ENCODE results near the gene CRAMP1. TPM values are rescaled to one million over a fixed set of nuclear protein-coding genes. Genes with fewer than 3 reads are reported as not detected.

The CRAMP1 gene
- total and polyA plus RNA-seq, 11 donors, result 6.2 to 16.9 (median 10.6) TPM

DNA sequence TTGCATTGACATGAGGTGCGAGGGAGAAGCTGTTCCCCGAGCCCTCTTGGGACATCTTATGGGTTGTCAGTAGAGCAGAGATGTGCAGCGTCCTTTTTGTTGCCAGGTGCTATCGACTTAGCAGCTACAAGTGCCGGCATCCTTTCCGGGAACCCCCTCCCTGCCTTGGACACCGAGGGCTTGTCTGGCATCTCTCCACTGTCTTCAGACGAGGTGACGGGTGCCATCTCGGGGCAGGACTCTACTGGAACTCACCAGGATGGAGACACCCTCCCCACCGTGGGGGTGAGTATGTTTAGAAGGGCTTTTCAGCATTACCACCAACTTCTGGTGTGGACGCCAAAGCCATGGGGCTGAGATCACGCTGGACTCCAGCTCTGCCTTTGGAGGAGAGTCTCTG, 54.2 kb downstream of the CRAMP1 start:
- intact Hi-C loops (cut with DNase I), result no loop called here
- H3K4me1 ChIP-seq, result no peaks in the 10 kb centered on the region
- peaks cover 4 to 100% (median 97%) of the 10 kb centered on the region in 9 donors for H3K36me3 ChIP-seq
- no peak for TF ChIP-seq POLR2A (IDR thresholded peaks at IDR 0.05)
- ATAC-seq (no peak), DNase-seq (peak in 1 of 5 donors; percentile 36)
- WGBS, 4 donors, result 89 to 93% (median 91%) methylated on average over 12 to 13 of the region's 13 CpGs
- H3K27ac ChIP-seq, result no peak overlapping the region
- no peaks in the 10 kb centered on the region for H3K9me3 ChIP-seq
- no peaks in the 10 kb centered on the region for H3K27me3 ChIP-seq
- H3K4me3 ChIP-seq, result no peak overlapping the region

DNA sequence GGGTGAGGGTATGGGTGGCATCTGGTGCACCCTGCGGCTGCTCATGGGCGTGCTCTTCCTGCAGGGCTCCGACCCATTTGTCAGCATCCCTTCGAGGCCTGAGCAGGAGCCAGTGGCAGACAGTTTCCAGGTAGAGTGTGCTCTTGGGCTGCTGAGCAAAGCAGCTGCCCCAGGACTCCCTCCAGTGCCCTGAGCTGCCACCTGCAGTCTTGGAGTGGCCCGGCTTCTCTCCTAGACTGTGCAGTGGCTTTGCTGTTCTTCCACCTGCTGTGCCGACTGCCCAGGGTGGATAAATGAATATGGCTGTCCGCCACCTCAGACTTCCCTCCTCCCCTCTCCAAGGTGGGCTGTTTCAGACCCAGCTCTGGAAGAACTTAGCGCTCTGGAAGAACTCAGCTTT, 55.1 kb downstream of the CRAMP1 start:
- WGBS, 4 donors, result 74 to 93% (median 91%) methylated on average over 7 to 8 of the region's 8 CpGs
- intact Hi-C loops (cut with DNase I), result no loop called here
- DNase-seq (peak in 1 of 5 donors; percentile 16), ATAC-seq (no peak)
- Histone ChIP-seq H3K4me3 (no peak overlapping the region), H3K27me3 (no peaks in the 10 kb centered on the region), H3K27ac (no peak overlapping the region), H3K9me3 (no peaks in the 10 kb centered on the region), H3K4me1 (no peaks in the 10 kb centered on the region), H3K36me3 (peaks cover 4 to 100% (median 99%) of the 10 kb centered on the region in 9 donors)
- TF ChIP-seq, protein P1, sequence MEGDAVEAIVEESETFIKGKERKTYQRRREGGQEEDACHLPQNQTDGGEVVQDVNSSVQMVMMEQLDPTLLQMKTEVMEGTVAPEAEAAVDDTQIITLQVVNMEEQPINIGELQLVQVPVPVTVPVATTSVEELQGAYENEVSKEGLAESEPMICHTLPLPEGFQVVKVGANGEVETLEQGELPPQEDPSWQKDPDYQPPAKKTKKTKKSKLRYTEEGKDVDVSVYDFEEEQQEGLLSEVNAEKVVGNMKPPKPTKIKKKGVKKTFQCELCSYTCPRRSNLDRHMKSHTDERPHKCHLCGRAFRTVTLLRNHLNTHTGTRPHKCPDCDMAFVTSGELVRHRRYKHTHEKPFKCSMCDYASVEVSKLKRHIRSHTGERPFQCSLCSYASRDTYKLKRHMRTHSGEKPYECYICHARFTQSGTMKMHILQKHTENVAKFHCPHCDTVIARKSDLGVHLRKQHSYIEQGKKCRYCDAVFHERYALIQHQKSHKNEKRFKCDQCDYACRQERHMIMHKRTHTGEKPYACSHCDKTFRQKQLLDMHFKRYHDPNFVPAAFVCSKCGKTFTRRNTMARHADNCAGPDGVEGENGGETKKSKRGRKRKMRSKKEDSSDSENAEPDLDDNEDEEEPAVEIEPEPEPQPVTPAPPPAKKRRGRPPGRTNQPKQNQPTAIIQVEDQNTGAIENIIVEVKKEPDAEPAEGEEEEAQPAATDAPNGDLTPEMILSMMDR (IDR thresholded peaks at IDR 0.05), result no peak
- no peak for TF ChIP-seq POLR2A (IDR thresholded peaks at IDR 0.05)

DNA sequence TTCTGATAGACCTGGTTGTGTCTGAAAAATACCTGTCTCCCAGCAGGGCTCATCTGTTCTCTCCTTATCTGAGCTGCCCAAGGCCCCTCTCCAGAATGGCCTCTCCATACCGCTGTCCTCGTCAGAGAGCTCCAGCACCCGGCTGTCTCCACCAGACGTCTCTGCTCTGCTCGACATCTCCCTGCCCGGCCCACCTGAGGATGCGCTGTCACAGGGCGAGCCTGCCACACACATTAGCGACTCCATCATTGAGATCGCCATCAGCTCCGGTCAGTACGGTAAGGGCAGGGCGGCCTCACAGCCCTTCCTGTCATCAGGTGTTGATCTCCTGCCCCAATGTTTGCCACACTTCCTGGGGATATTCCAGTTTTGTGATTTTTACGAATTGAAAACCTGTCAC, 55.8 kb downstream of the CRAMP1 start:
- H3K36me3 ChIP-seq, result peaks cover 4 to 100% (median 98%) of the 10 kb centered on the region in 9 donors
- no peak overlapping the region for H3K27ac ChIP-seq
- TF ChIP-seq POLR2A (IDR thresholded peaks at IDR 0.05), result no peak
- TF ChIP-seq, protein P1 (IDR thresholded peaks at IDR 0.05), result no peak
- no peak overlapping the region for H3K4me3 ChIP-seq
- intact Hi-C loops (cut with DNase I), result no loop called here
- H3K27me3 ChIP-seq, result no peaks in the 10 kb centered on the region
- H3K4me1 ChIP-seq, result no peaks in the 10 kb centered on the region
- WGBS, 4 donors, result 88 to 92% (median 92%) methylated on average over 14 of the region's 14 CpGs
- no peaks in the 10 kb centered on the region for H3K9me3 ChIP-seq
- ATAC-seq (no peak), DNase-seq (peak in 1 of 5 donors; percentile 37)

DNA sequence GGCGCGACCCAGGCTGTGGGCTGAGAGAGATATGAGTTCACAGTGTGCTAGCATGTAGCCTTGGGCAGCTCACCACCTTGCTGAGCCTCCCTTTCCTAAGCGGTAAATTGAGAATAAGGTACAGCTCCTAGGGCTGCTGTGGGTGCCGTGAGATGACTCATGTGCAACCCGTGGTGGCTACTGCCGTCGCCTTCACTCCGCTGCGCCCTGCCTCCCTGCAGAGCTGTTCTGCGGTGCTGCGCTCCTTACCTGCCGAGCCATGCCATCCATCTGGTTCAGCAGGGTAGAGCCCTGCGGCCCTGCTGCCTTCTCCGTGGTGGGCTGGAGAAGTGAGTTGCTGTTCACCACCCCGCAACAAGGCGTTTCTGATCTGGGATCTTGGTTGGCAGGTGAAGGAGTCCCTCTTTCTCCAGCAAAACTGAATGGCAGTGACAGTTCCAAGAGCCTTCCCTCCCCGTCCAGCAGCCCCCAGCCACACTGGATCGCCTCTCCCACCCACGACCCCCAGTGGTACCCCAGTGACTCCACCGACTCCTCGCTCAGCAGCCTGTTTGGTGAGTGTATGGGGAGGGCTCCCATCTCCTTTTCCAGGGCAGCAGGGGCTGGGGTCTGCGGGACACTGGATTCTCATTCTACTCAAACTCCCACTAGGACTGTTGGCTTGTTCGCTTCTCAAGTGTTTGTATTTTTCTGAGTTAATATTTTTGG, 56.6 kb downstream of the CRAMP1 start:
- Histone ChIP-seq H3K27me3 (no peaks in the 10 kb centered on the region), H3K27ac (no peak overlapping the region), H3K36me3 (peaks cover 4 to 97% (median 95%) of the 10 kb centered on the region in 9 donors), H3K9me3 (no peaks in the 10 kb centered on the region), H3K4me1 (no peaks in the 10 kb centered on the region), H3K4me3 (no peak overlapping the region)
- 94 to 97% (median 97%) methylated on average over 11 to 23 of the region's 23 CpGs for WGBS, 4 donors
- ATAC-seq, result no peak
- peak in 1 of 5 donors; percentile 30 for DNase-seq
- intact Hi-C loops (cut with DNase I), result no loop called here
- TF ChIP-seq POLR2A (IDR thresholded peaks at IDR 0.05), result no peak
- TF ChIP-seq, protein P1 (IDR thresholded peaks at IDR 0.05), result no peak
